Hippocampal formation (tissue), 2 donors: ENCODE results near the gene SLC31A2.

Experiments used
- DNase-seq, 2 donors: peaks; one replicate each; lab custom pipeline; 2025; lab: John Stamatoyannopoulos, UW

The SLC31A2 gene

GRCh38 chr9:113186137-113186755 is 35.4 kb downstream of the SLC31A2 start:
- DNase-seq = no peak

GRCh38 chr9:113187929-113188595 is 37.3 kb downstream of the SLC31A2 start:
- DNase-seq = peak in 1 of 2 donors; percentile 26

GRCh38 chr9:113192455-113192854 is 41.6 kb downstream of the SLC31A2 start:
- DNase-seq = no peak

- DNase-seq = no peak
Measured at GRCh38 chr9:113199683-113200329, 49.0 kb downstream of the SLC31A2 start.

- no peak for DNase-seq
Measured at GRCh38 chr9:113205432-113205831, 54.6 kb downstream of the SLC31A2 start.

- no peak for DNase-seq
Measured at GRCh38 chr9:113205861-113206260, 55.1 kb downstream of the SLC31A2 start.

- DNase-seq = no peak
Measured at GRCh38 chr9:113210815-113211214, 60.0 kb downstream of the SLC31A2 start.
